K562 (cell line): Measurements from ENCODE around the gene DOLPP1. TPM values are rescaled to one million over a fixed set of nuclear protein-coding genes. Genes with fewer than 3 reads are reported as not detected.

Source experiments
- BRD4 ChIP-seq: fragments of 200-600 bp; sonication (generic); IDR thresholded peaks from 2 replicates; pipeline ENCODE4 v1.6.1; 2017; ENCODE audit warnings: inconsistent platforms
- IFI16 ChIP-seq: fragments of 250-450 bp; sonication (Bioruptor Pico); IDR thresholded peaks from 2 replicates; pipeline ENCODE4 v2.1.2; 2022; ENCODE audit warnings: mild to moderate bottlenecking, inconsistent platforms
- MYC ChIP-seq, 2 experiments: fragments of 250-450 bp in 1 of 2; sonication (Bioruptor Pico) in 1 of 2; IDR thresholded peaks; 2 replicates each; pipeline versions ENCODE4 v1.5.1 to v1.6.1; 2012 to 2021; ENCODE audit warnings: low read depth in 2 of 2, borderline replicate concordance in 1 of 2, improper control_type of control experiment in 1 of 2, low read length in 1 of 2, mild to moderate bottlenecking in 1 of 2, moderate library complexity in 1 of 2
- PML ChIP-seq: IDR thresholded peaks from 2 replicates; pipeline ENCODE4 v1.6.1; 2012; ENCODE audit warnings: low read length, inconsistent platforms
- RB1 ChIP-seq: fragments of 450-650 bp; IDR thresholded peaks from 2 replicates; pipeline ENCODE4 v1.6.1; 2017; ENCODE audit warnings: low read depth, mild to moderate bottlenecking
- TBP ChIP-seq: optimal IDR thresholded peaks from 2 replicates; pipeline ENCODE3; 2011; ENCODE audit warnings: low read depth, low read length, improper control_type of control experiment
- ZKSCAN8 ChIP-seq: fragments of 200-800 bp; sonication (Bioruptor generic); IDR thresholded peaks from 2 replicates; pipeline ENCODE4 v1.6.1; 2016; ENCODE audit warnings: missing genetic modification characterization, missing compliant biosample characterization
- ZNF436 ChIP-seq: fragments of 250-450, 450-650 bp; sonication (Bioruptor Pico); formaldehyde crosslinking; IDR thresholded peaks from 2 replicates; pipeline ENCODE4 v1.7.0; 2020; ENCODE audit warnings: mild to moderate bottlenecking
- polyA plus RNA-seq, 8 experiments: library from polyadenylated mRNA; depleted of rRNA in 4 of 8; stranded (reverse) in 5 of 8; unstranded in 3 of 8; fragments of >200 nt; fragmentation: Nextera tagmentation in 2 of 8; fragmentation: Illumina TruSeq in 1 of 8; extraction: Ambion mirVana in 2 of 8; extraction: Trizol in 1 of 8; gene quantifications; 2 replicates each; pipeline versions ENCODE4 v1.2.1 to v1.2.3, GENCODE V29; 2011 to 2014; ENCODE audit warnings: inconsistent platforms in 1 of 8, missing spikeins in 1 of 8
- total RNA-seq, 7 experiments: library from RNA; depleted of rRNA in 6 of 7; stranded (reverse); fragments of >200 nt in 6 of 7; fragmentation: Illumina TruSeq in 2 of 7; extraction: Trizol in 2 of 7; gene quantifications; 2 replicates each; pipeline versions ENCODE4 v1.2.1 to v1.2.3, GENCODE V29; 2011 to 2021; ENCODE audit warnings: low replicate concordance in 1 of 7
- TF ChIP-seq, protein P1 (sequence below): sonication (generic); formaldehyde crosslinking; IDR thresholded peaks from 2 replicates; pipeline ENCODE4 v1.8.0; 2022; ENCODE audit warnings: missing genetic modification reagents, mild to moderate bottlenecking, moderate library complexity, borderline replicate concordance
- TF ChIP-seq, protein P2 (sequence below): fragments of 250-450 bp; sonication (Bioruptor Pico); IDR thresholded peaks from 2 replicates; pipeline ENCODE4 v1.4.0; 2020
- TF ChIP-seq, protein P3 (sequence below): fragments of 450-650 bp; IDR thresholded peaks from 2 replicates; pipeline ENCODE4 v1.6.1; 2017; ENCODE audit warnings: mild to moderate bottlenecking, moderate library complexity
- TF ChIP-seq, protein P4 (sequence below): fragments of 200-800 bp; sonication (Bioruptor generic); IDR thresholded peaks from 2 replicates; pipeline ENCODE4 v1.6.1; 2017; ENCODE audit warnings: missing genetic modification characterization, missing compliant biosample characterization
- TF ChIP-seq, protein P5 (sequence below): fragments of 450-650 bp; formaldehyde crosslinking; IDR thresholded peaks from 2 replicates; pipeline ENCODE4 v1.4.0; 2022; ENCODE audit warnings: missing genetic modification characterization
- TF ChIP-seq, protein P6 (sequence below): fragments of 250-450 bp; sonication (Bioruptor Pico); IDR thresholded peaks from 2 replicates; pipeline ENCODE4 v1.8.0; 2021; ENCODE audit warnings: borderline replicate concordance, mild to moderate bottlenecking, moderate library complexity; ENCODE audit not compliant: poor library complexity, severe bottlenecking
- TF ChIP-seq, protein P7 (sequence below): sonication (generic); formaldehyde crosslinking; IDR thresholded peaks from 2 replicates; pipeline ENCODE4 v1.8.1; 2023; ENCODE audit warnings: mild to moderate bottlenecking, missing genetic modification reagents

DOLPP1 gene
- total and polyA plus RNA-seq, 9 of the 15 experiments (the other 6 are each of a cell fraction or from before 2014, with no cell fraction given) = 3.0 to 39.8 (median 30.5) TPM

DNA sequence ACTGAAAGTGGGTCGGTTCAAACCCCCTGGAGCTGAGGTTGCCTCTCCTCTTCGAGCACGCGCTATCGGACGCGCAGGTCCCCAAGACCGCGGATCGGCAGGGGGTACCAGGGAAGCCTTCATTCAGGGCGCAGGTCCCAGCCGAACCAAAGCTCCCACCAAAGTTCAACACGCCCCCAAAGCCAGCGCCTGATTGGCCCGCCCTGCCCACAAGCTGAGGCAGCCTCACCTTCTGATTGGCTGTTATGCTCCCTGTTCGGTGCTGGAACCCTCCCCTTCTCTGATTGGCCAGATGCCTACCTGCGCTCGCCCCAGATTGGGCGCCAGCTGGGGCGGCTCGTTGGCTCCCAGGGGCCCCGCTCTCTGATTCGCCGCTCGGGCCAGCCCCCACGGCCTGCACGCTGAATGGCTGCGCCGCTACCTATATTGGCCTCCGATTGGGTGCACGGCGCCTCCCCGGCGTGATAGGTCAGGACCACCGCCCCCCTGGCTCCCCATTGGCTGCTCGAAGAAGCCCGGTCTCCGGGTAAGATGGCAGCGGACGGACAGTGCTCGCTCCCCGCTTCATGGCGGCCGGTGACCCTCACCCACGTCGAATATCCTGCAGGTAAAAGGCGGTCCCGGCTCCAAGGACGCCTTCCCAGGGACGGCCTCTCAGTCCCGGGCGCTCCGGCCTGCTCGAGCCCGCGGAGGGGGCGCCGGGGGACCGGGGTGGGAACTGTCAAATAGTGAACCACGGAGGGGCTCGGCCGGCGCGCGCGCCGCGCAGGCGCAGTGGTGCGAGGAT is at the start of gene DOLPP1 (continued):
- TF ChIP-seq MYC (IDR thresholded peaks at IDR 0.05; ENCODE audit: low read depth, low read length) (peak; percentile 75), MYC (CRISPR knock-in tag; IDR thresholded peaks at IDR 0.05; ENCODE audit: borderline replicate concordance, low read depth) (no peak), ZNF436 (CRISPR knock-in tag) (no peak), BRD4 (no peak), ZKSCAN8 (CRISPR knock-in tag) (peak; percentile 95), RB1 (peak; percentile 69; the same call in 1 of the 2 replicates), PML (peak; percentile 75), IFI16 (CRISPR knock-in tag) (no peak), TBP (peak; percentile 91)
- TF ChIP-seq, protein P1, sequence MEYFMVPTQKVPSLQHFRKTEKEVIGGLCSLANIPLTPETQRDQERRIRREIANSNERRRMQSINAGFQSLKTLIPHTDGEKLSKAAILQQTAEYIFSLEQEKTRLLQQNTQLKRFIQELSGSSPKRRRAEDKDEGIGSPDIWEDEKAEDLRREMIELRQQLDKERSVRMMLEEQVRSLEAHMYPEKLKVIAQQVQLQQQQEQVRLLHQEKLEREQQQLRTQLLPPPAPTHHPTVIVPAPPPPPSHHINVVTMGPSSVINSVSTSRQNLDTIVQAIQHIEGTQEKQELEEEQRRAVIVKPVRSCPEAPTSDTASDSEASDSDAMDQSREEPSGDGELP = peak; percentile 93
- TF ChIP-seq, protein P2, sequence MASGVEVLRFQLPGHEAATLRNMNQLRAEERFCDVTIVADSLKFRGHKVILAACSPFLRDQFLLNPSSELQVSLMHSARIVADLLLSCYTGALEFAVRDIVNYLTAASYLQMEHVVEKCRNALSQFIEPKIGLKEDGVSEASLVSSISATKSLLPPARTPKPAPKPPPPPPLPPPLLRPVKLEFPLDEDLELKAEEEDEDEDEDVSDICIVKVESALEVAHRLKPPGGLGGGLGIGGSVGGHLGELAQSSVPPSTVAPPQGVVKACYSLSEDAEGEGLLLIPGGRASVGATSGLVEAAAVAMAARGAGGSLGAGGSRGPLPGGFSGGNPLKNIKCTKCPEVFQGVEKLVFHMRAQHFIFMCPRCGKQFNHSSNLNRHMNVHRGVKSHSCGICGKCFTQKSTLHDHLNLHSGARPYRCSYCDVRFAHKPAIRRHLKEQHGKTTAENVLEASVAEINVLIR (CRISPR knock-in tag) = peak; percentile 63
- TF ChIP-seq, protein P3, sequence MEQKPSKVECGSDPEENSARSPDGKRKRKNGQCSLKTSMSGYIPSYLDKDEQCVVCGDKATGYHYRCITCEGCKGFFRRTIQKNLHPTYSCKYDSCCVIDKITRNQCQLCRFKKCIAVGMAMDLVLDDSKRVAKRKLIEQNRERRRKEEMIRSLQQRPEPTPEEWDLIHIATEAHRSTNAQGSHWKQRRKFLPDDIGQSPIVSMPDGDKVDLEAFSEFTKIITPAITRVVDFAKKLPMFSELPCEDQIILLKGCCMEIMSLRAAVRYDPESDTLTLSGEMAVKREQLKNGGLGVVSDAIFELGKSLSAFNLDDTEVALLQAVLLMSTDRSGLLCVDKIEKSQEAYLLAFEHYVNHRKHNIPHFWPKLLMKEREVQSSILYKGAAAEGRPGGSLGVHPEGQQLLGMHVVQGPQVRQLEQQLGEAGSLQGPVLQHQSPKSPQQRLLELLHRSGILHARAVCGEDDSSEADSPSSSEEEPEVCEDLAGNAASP = no peak
- TF ChIP-seq, protein P4, sequence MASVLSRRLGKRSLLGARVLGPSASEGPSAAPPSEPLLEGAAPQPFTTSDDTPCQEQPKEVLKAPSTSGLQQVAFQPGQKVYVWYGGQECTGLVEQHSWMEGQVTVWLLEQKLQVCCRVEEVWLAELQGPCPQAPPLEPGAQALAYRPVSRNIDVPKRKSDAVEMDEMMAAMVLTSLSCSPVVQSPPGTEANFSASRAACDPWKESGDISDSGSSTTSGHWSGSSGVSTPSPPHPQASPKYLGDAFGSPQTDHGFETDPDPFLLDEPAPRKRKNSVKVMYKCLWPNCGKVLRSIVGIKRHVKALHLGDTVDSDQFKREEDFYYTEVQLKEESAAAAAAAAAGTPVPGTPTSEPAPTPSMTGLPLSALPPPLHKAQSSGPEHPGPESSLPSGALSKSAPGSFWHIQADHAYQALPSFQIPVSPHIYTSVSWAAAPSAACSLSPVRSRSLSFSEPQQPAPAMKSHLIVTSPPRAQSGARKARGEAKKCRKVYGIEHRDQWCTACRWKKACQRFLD (CRISPR knock-in tag) = peak; percentile 100
- TF ChIP-seq, protein P5, sequence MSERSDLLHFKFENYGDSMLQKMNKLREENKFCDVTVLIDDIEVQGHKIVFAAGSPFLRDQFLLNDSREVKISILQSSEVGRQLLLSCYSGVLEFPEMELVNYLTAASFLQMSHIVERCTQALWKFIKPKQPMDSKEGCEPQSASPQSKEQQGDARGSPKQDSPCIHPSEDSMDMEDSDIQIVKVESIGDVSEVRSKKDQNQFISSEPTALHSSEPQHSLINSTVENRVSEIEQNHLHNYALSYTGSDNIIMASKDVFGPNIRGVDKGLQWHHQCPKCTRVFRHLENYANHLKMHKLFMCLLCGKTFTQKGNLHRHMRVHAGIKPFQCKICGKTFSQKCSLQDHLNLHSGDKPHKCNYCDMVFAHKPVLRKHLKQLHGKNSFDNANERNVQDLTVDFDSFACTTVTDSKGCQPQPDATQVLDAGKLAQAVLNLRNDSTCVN (CRISPR knock-in tag) = no peak
- TF ChIP-seq, protein P6, sequence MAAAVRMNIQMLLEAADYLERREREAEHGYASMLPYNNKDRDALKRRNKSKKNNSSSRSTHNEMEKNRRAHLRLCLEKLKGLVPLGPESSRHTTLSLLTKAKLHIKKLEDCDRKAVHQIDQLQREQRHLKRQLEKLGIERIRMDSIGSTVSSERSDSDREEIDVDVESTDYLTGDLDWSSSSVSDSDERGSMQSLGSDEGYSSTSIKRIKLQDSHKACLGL (CRISPR knock-in tag) = peak; percentile 37
- TF ChIP-seq, protein P7, sequence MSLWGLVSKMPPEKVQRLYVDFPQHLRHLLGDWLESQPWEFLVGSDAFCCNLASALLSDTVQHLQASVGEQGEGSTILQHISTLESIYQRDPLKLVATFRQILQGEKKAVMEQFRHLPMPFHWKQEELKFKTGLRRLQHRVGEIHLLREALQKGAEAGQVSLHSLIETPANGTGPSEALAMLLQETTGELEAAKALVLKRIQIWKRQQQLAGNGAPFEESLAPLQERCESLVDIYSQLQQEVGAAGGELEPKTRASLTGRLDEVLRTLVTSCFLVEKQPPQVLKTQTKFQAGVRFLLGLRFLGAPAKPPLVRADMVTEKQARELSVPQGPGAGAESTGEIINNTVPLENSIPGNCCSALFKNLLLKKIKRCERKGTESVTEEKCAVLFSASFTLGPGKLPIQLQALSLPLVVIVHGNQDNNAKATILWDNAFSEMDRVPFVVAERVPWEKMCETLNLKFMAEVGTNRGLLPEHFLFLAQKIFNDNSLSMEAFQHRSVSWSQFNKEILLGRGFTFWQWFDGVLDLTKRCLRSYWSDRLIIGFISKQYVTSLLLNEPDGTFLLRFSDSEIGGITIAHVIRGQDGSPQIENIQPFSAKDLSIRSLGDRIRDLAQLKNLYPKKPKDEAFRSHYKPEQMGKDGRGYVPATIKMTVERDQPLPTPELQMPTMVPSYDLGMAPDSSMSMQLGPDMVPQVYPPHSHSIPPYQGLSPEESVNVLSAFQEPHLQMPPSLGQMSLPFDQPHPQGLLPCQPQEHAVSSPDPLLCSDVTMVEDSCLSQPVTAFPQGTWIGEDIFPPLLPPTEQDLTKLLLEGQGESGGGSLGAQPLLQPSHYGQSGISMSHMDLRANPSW (CRISPR knock-in tag) = peak; percentile 83; the same call in 1 of the 2 replicates
